Hippocampal formation (tissue), 2 donors: ENCODE data around the gene ABLIM2.
"Not testable (repeated sequence)": the region's sequence is repeated elsewhere in the genome, so short reads cannot be mapped to it uniquely, and the experiment has no call there.

ENCODE experiments used
- DNase-seq, 2 donors: peaks; one replicate each; lab custom pipeline; 2025; lab: John Stamatoyannopoulos, UW

ABLIM2 gene

GRCh38 chr4:7962609-7963508 lies 195.8 kb downstream of the ABLIM2 start:
- DNase-seq, result no peak

GRCh38 chr4:7960790-7961655 lies 197.6 kb downstream of the ABLIM2 start:
- peak in 1 of 2 donors; percentile 31 for DNase-seq

- DNase-seq, result no peak
Measured at GRCh38 chr4:7960017-7960789, 198.4 kb downstream of the ABLIM2 start.

- no peak for DNase-seq
Measured at GRCh38 chr4:7959078-7959477, 199.5 kb downstream of the ABLIM2 start.

- DNase-seq, result no peak
Measured at GRCh38 chr4:7956934-7957656, 201.5 kb downstream of the ABLIM2 start.

GRCh38 chr4:7956270-7956808 lies 202.3 kb downstream of the ABLIM2 start:
- peak; percentile 22 to 31 for DNase-seq

- DNase-seq, result no peak
Measured at GRCh38 chr4:7955393-7955792, 203.2 kb downstream of the ABLIM2 start.

- DNase-seq, result no peak
Measured at GRCh38 chr4:7952615-7953014, 206.0 kb downstream of the ABLIM2 start.

- no peak for DNase-seq
Measured at GRCh38 chr4:7950301-7951092, 208.1 kb downstream of the ABLIM2 start.

- DNase-seq, result no peak
Measured at GRCh38 chr4:7949759-7950158, 208.9 kb downstream of the ABLIM2 start.

- DNase-seq, result no peak
Measured at GRCh38 chr4:7947927-7948326, 210.7 kb downstream of the ABLIM2 start.

- DNase-seq, result no peak
Measured at GRCh38 chr4:7945709-7946380, 212.8 kb downstream of the ABLIM2 start.

- DNase-seq, result no peak
Measured at GRCh38 chr4:7944599-7945220, 213.9 kb downstream of the ABLIM2 start.

- DNase-seq, result not testable (repeated sequence)
Measured at GRCh38 chr4:7943688-7944087, 214.9 kb downstream of the ABLIM2 start.

GRCh38 chr4:7943211-7943610 lies 215.4 kb downstream of the ABLIM2 start:
- DNase-seq, result no peak

- DNase-seq, result no peak
Measured at GRCh38 chr4:7941965-7942496, 216.6 kb downstream of the ABLIM2 start.

GRCh38 chr4:7941111-7941964 lies 217.3 kb downstream of the ABLIM2 start:
- no peak for DNase-seq
